GM21619 (cell line): ENCODE data around the gene KRTAP5-3.
"Not testable (repeated sequence)": the region's sequence is repeated elsewhere in the genome, so short reads cannot be mapped to it uniquely, and the experiment has no call there.

Experiments
- ATAC-seq: cut with Tn5 transposase; IDR thresholded peaks from one replicate; pipeline ENCODE4 v1.9.1; 2021; ENCODE audit not compliant: unreplicated experiment

KRTAP5-3 gene

DNA sequence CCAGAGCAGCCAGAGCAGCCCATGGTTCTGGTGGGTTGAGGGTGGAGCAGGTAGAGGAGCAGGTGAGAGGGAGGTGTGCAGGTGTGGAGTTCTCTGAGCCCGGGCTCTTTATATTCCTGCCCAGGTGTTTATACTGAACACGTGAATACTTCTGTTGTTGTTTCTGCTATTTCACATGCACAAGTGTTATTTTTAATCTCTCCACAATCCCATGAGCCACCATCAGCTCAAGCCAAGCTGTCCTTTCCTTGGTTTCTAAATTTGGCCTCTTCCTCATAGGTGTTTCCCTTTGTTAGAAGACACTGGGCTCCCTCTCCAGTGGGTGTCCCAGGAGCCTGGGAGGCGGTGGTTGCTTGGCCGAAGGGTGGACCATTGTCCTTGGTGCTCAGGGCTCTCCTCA is at the start of gene KRTAP5-3:
Gene KRTAP5-3 (minus strand): TSS at position 101 of the 400 bp plus-strand sequence. CDS start 78 bp downstream, at position 23.
- ATAC-seq: no peak

- ATAC-seq: no peak
Observed at GRCh38 chr11:1656670-1657069, 48.4 kb upstream of the KRTAP5-3 start.

GRCh38 chr11:1656061-1656441 is 47.8 kb upstream of the KRTAP5-3 start:
- no peak for ATAC-seq

GRCh38 chr11:1655168-1656060 is 47.2 kb upstream of the KRTAP5-3 start:
- no peak for ATAC-seq

GRCh38 chr11:1654388-1655167 is 46.3 kb upstream of the KRTAP5-3 start:
- ATAC-seq: no peak

- ATAC-seq: no peak
Observed at GRCh38 chr11:1653541-1654387, 45.5 kb upstream of the KRTAP5-3 start.

DNA sequence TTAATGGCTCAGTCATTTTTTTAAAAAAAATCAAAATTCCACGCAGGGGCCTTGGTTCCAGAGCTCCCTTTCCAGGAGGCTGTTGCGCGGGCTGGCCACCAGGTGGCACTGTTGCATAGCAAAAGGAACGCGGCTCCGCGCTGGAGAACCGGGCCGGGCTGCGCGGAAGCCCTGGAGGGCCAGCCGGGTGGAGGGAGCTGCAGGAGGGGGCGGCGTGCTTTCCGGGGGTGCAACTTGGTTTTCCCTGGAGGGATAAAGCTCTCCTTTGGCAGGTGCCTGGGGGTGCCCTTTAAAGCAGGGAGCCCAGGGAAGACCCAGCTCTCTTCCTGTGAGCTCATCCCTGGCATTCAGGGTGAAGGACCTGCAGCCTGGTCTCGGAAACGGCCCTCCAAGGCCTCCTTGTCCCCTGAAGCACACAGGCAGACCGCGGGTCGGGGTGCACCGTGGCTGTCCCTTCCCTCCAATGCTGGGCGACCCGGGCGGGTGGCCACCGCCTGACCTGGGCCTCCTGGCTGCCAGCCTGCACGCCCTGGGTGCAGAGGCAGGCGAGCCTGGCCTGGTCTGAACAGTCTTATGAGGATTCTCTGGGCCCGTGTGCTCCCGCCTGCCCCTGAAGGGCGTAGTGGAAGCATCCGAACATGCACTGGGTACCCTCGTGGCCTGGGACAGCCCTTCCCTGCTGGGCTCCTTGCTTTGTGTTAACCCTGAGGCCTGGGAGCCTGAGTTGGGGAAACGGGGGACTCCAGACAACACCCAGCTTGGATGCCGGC is 44.7 kb upstream of the KRTAP5-3 start:
- no peak for ATAC-seq

DNA sequence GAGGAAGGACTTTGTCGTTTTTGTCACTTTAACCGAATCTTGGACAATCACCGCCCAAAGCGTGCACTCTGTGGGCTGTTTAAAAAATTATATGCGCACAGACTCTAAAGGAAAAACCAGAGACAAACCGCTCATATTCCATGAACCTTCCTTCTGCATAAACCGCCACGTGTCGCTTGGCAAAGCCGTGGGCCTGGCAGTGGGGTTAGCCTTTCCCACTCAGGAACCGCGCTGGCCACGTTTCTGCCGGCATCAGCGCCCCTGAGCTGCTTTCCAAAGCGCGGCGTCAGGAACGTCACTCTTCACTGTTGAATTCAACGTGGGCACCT is 44.1 kb upstream of the KRTAP5-3 start:
- no peak for ATAC-seq

- no peak for ATAC-seq
Observed at GRCh38 chr11:1652026-1652425, 43.8 kb upstream of the KRTAP5-3 start.

GRCh38 chr11:1651411-1651980 is 43.2 kb upstream of the KRTAP5-3 start:
- ATAC-seq: no peak

- ATAC-seq: no peak
Observed at GRCh38 chr11:1650918-1651262, 42.6 kb upstream of the KRTAP5-3 start.

DNA sequence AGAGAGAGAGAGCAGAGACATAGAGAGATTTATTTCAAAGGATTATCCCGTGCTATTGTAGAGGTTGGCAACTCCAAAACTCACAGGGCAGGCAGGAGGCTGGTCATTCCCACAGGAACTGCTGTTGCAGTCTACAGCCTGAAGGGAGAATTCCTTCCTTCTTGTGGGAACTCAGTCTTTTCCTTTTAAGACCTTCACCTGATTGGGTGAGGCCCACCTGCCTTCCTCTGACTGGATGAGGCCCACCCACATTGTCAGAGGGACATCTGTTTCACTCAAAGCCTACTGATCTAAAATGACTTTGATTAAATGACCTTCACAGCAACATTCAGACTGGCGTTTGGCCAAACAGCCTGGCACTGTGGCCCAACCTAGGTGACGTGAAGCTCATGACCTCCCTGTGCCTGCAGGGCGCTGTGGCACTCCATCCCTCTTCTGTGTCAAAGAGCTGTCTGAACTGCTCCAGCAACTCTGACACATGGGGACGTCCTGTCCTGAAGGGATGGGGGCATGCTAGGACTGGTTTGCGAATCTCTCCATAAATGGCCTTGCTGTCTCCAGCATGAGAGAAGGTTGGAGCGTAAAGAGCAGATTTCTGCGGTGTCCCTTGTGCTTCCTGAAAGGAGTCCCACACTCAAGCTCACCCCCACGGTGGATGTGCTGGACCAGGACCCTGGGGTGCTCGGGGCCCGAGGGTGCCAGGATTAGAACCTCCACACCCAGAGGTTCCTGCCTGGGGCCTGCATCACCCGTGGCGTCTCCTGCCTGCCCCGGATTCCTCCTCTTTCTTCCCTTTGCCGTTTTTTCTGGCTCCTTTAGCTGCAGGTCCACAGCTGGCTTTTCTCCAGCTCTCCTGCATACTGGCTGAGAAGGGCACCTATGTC is 42.0 kb upstream of the KRTAP5-3 start:
- ATAC-seq: no peak

DNA sequence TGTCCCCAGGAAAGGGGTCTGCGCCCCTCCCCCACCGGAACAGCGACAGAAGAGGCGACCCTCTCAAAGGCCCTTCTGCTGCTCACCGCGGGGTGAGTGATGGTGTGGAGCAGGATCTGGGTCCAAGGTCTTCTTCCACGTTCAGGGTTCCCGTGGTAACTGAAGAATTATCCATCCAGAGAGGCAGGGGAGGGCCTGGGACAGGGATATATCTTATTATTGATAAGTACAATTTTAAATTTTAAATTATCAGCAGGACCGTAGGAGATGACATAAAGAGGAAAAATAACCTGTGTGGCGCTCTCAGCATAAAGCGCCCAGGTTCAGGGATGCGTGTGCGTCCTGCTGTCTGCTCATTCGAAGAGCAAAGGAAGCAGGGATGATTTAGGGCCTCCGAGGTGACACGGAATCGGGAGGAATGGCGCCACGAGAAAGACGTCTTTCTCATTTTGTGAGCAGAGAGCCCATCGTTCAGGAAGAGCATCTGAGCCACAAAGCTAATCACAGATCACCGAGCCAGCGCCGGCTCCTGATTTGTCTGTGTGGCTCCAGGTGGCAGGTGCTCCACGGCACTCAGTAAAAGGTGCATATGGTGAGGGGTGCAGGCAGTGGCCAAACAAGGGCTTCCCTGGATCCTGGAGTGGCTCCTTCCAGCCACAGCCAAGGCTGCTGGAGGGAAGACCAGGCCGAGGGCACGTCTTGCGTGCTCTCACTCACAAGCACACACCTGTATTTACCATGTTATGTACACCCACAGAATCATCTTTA is 40.6 kb upstream of the KRTAP5-3 start:
- ATAC-seq: no peak

GRCh38 chr11:1647901-1648652 is 39.8 kb upstream of the KRTAP5-3 start:
- no peak for ATAC-seq

DNA sequence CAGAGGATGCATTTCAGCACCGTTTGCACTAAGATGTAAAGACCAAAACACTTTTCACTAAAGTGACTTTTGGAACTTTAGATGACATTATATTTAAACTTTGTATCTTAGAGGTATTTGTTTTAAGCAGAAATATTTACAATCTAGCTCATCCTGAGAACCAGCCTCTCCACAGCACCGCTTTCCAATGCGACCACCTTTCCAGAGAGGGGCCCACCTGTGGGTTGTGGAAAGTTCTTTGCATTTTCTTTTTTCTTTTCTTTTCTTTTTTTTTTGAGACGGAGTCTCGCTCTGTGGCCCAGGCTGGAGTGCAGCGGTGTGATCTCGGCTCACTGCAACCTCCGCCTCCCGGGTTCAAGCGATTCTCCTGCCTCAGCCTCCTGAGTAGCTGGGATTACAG is 38.3 kb upstream of the KRTAP5-3 start:
- not testable (repeated sequence) for ATAC-seq

DNA sequence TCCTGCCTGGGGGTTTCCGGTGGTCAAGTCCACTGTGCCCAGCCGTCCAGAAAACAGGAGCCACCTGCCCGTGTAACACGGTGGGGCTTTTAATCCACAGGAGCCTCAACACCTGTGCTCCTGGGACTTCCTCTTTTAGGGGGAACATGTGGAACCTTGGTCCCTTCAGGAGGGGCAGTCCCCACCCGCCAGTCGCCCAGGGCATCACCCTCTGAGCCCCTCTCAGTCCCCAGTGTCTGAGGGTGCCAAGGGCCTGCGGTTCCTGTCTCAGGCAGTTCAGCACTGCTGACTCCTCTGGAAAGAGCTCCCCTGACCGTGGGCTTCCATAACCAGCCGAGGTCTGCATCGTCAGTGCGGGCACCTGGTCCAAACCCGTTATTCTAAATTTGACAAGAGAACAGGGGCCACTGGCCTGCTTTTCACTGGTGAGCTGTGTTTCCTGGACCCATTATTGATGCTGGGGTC is 37.1 kb upstream of the KRTAP5-3 start:
- no peak for ATAC-seq

- no peak for ATAC-seq
Observed at GRCh38 chr11:1644601-1645356, 36.5 kb upstream of the KRTAP5-3 start.
